MM.1S (cell line): Measurements from ENCODE around the gene PGF.

Experiments
- CTCF ChIP-seq: fragments of 300-600 bp; sonication (generic); IDR thresholded peaks from 2 replicates; pipeline ENCODE4 v1.5.1; 2016; ENCODE audit warnings: antibody characterized with exemption, low read length, mixed read lengths
- EZH2 ChIP-seq: fragments of 300-600 bp; sonication (generic); optimal IDR thresholded peaks from 2 replicates; pipeline ENCODE3; 2017; ENCODE audit warnings: low read depth, mild to moderate bottlenecking, antibody characterized with exemption, low read length, mixed read lengths

GRCh38 chr14:74978416-74978947 is 23.1 kb upstream of the PGF start:
- TF ChIP-seq CTCF (no peak), EZH2 (no peak)
